PC-9 (cell line): ENCODE data around the gene OCSTAMP. TPM values are rescaled to one million over a fixed set of nuclear protein-coding genes. Genes with fewer than 3 reads are reported as not detected.

Experiments
- BruUV-seq: library from RNA; stranded (reverse); fragments of 400-500 nt; replicated peaks from 2 replicates; lab custom pipeline; 2021; lab: Mats Ljungman, UMichigan
- CTCF ChIA-PET: fragments of 300-600 bp; sonication (Branson Sonifier 250); formaldehyde crosslinking; loops from one replicate; lab custom pipeline; 2022; ENCODE audit warnings: antibody characterized with exemption; lab: Charles Lee
- POLR2A ChIA-PET: fragments of 300-600 bp; sonication (Branson Sonifier 250); formaldehyde crosslinking; loops from one replicate; lab custom pipeline; 2022; ENCODE audit warnings: antibody characterized with exemption; ENCODE audit not compliant: unreplicated experiment; lab: Charles Lee
- DNase-seq, 2 experiments: peaks; one replicate each; pipeline versions ENCODE4 v3.0.0 to v3.0.0-alpha.2; 2015 to 2022; ENCODE audit warnings: mixed read lengths in 1 of 2
- H2AFZ ChIP-seq: fragments of 200-600 bp; sonication (generic); 2 replicates; pipeline ENCODE4 v1.8.1; 2017; ENCODE audit warnings: antibody characterized with exemption
- H3F3A ChIP-seq: fragments of 200-600 bp; sonication (generic); 2 replicates; pipeline ENCODE4 v1.8.1; 2017; ENCODE audit warnings: antibody characterized with exemption, mild to moderate bottlenecking, low read depth; ENCODE audit not compliant: insufficient read depth
- H3K27ac ChIP-seq: fragments of 200-600 bp; sonication (generic); 2 replicates; pipeline ENCODE4 v1.6.1; 2016; ENCODE audit warnings: mixed run types
- H3K27me3 ChIP-seq: fragments of 200-600 bp; sonication (generic); 2 replicates; pipeline ENCODE4 v1.6.1; 2016; ENCODE audit warnings: low read depth, mixed run types; ENCODE audit not compliant: insufficient read depth
- H3K36me3 ChIP-seq: fragments of 200-600 bp; sonication (generic); 2 replicates; pipeline ENCODE4 v1.6.1; 2016; ENCODE audit warnings: low read depth, mixed run types
- H3K4me1 ChIP-seq: fragments of 200-600 bp; sonication (generic); replicated peaks from 2 replicates; pipeline ENCODE4 v1.6.1; 2016; ENCODE audit warnings: mixed run types; ENCODE audit not compliant: insufficient read depth
- H3K4me2 ChIP-seq: fragments of 200-600 bp; sonication (generic); 2 replicates; pipeline ENCODE4 v1.6.1; 2017; ENCODE audit warnings: mixed run types
- H3K4me3 ChIP-seq: fragments of 200-600 bp; sonication (generic); 2 replicates; pipeline ENCODE4 v1.6.1; 2016; ENCODE audit warnings: mixed run types
- H3K79me2 ChIP-seq: fragments of 200-600 bp; sonication (generic); 2 replicates; pipeline ENCODE4 v1.6.1; 2017; ENCODE audit warnings: low read depth, mixed run types
- H3K9me2 ChIP-seq: fragments of 200-600 bp; sonication (generic); 2 replicates; pipeline ENCODE4 v1.8.1; 2017; ENCODE audit warnings: mild to moderate bottlenecking; ENCODE audit not compliant: insufficient read depth
- H3K9me3 ChIP-seq: fragments of 200-600 bp; sonication (generic); 2 replicates; pipeline ENCODE4 v1.8.1; 2016; ENCODE audit warnings: low read depth; ENCODE audit not compliant: insufficient read depth
- H4K20me1 ChIP-seq: fragments of 200-600 bp; sonication (generic); 2 replicates; pipeline ENCODE4 v1.8.1; 2017; ENCODE audit not compliant: insufficient read depth
- EZH2 ChIP-seq: fragments of 200-600 bp; sonication (generic); IDR thresholded peaks from 2 replicates; pipeline ENCODE4 v1.8.0; 2017; ENCODE audit warnings: antibody characterized with exemption, low read depth
- intact Hi-C: fragments of 100-400 bp; cut with micrococcal nuclease; formaldehyde crosslinking; loops from one replicate; pipeline ENCODE4 v1.10.0; 2022; ENCODE audit not compliant: unreplicated experiment
- total RNA-seq: library from RNA; stranded (reverse); gene quantifications from 2 replicates; pipeline ENCODE4 v1.2.3, GENCODE V29; 2021
- TF ChIP-seq, protein P1 (sequence below): fragments of 200-600 bp; sonication (generic); conservative IDR thresholded peaks from 2 replicates; pipeline ENCODE4 v1.6.1; 2017; ENCODE audit warnings: mixed run types, antibody characterized with exemption, mild to moderate bottlenecking, moderate library complexity

OCSTAMP gene
- total RNA-seq, 1 experiment from 2014 or later: not detected

GRCh38 chr20:46576774-46577395, 26.4 kb upstream of the OCSTAMP start:
- H3K4me2 ChIP-seq: no peak overlapping the region
- H3K27ac ChIP-seq: no peak overlapping the region
- H3K79me2 ChIP-seq: no peaks in the 10 kb centered on the region
- H3F3A ChIP-seq: no peaks in the 10 kb centered on the region
- H3K9me3 ChIP-seq: no peaks in the 10 kb centered on the region
- ChIA-PET POLR2A (interaction anchor here (0.6 kb wide), 1 partner anchor 8 kb away, joined by 3 read pairs; no protein-coding TSS in a partner anchor), CTCF (no interaction called here)
- TF ChIP-seq, protein P1, sequence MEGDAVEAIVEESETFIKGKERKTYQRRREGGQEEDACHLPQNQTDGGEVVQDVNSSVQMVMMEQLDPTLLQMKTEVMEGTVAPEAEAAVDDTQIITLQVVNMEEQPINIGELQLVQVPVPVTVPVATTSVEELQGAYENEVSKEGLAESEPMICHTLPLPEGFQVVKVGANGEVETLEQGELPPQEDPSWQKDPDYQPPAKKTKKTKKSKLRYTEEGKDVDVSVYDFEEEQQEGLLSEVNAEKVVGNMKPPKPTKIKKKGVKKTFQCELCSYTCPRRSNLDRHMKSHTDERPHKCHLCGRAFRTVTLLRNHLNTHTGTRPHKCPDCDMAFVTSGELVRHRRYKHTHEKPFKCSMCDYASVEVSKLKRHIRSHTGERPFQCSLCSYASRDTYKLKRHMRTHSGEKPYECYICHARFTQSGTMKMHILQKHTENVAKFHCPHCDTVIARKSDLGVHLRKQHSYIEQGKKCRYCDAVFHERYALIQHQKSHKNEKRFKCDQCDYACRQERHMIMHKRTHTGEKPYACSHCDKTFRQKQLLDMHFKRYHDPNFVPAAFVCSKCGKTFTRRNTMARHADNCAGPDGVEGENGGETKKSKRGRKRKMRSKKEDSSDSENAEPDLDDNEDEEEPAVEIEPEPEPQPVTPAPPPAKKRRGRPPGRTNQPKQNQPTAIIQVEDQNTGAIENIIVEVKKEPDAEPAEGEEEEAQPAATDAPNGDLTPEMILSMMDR: no peak
- no peak for TF ChIP-seq EZH2
- H3K27me3 ChIP-seq: 0 out of 2 replicates have a peak, but pooled peaks cover 6% of the 10 kb centered on the region
- no peak overlapping the region for H3K4me3 ChIP-seq
- H3K9me2 ChIP-seq: no peaks in the 10 kb centered on the region
- H4K20me1 ChIP-seq: no peaks in the 10 kb centered on the region
- H3K36me3 ChIP-seq: no peaks in the 10 kb centered on the region
- no peak overlapping the region for H2AFZ ChIP-seq
- DNase-seq: no peak
- intact Hi-C loops: no loop called here
- H3K4me1 ChIP-seq: no peaks in the 10 kb centered on the region
- no TSS peak for BruUV-seq

- Histone ChIP-seq H3K9me2 (no peaks in the 10 kb centered on the region), H3K4me2 (no peak overlapping the region), H3K36me3 (no peaks in the 10 kb centered on the region), H3K27ac (no peak overlapping the region), H3K4me3 (no peak overlapping the region), H3K9me3 (no peaks in the 10 kb centered on the region), H4K20me1 (no peaks in the 10 kb centered on the region), H3F3A (no peaks in the 10 kb centered on the region), H2AFZ (no peak overlapping the region), H3K4me1 (no peaks in the 10 kb centered on the region), H3K79me2 (no peaks in the 10 kb centered on the region), H3K27me3 (no peaks in the 10 kb centered on the region)
- no peak for DNase-seq
- intact Hi-C loops: no loop called here
- no TSS peak for BruUV-seq
- ChIA-PET POLR2A (interaction anchor here (0.6 kb wide), 1 partner anchor 7 kb away, joined by 3 read pairs; no protein-coding TSS in a partner anchor), CTCF (no interaction called here)
- TF ChIP-seq, protein P1: no peak
Measured at GRCh38 chr20:46575937-46576461, 25.5 kb upstream of the OCSTAMP start.

DNA sequence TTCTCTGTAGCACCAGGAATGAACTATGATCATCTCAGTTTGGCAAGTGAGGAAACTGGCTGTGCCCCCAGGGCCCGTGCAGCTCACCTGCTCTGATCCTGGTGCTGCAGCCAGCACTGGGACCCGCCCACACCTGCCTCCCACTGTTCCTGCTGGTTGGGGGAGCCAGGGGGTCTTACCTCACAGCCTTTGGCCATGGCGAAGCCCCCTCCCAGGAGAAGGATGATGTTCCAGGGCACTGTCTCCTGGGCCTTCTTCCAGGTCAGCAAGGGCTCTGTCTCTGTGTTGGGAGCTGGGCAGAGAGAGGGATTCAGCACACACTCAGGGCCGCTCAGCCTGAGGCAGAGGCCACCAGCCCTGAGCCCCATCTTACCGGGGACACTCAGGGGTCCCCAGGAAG, 24.9 kb upstream of the OCSTAMP start:
- Histone ChIP-seq H3K4me3 (no peak overlapping the region), H3K79me2 (no peaks in the 10 kb centered on the region), H3K36me3 (no peaks in the 10 kb centered on the region), H4K20me1 (no peaks in the 10 kb centered on the region), H3K27ac (no peak overlapping the region), H3K27me3 (no peaks in the 10 kb centered on the region), H3F3A (no peaks in the 10 kb centered on the region), H3K9me2 (no peaks in the 10 kb centered on the region), H2AFZ (no peak overlapping the region), H3K9me3 (no peaks in the 10 kb centered on the region), H3K4me1 (no peaks in the 10 kb centered on the region), H3K4me2 (no peak overlapping the region)
- no TSS peak for BruUV-seq
- TF ChIP-seq, protein P1: no peak
- TF ChIP-seq EZH2: no peak
- ChIA-PET POLR2A (no interaction called here), CTCF (no interaction called here)
- no peak for DNase-seq
- intact Hi-C loops: no loop called here
